UCSD-AML1 (cell line): Measurements from ENCODE around the gene USP36.

Source experiments
- DNase-seq: peaks from one replicate; lab custom pipeline; 2025; ENCODE audit not compliant: unreplicated experiment; lab: John Stamatoyannopoulos, UW

Gene USP36

DNA sequence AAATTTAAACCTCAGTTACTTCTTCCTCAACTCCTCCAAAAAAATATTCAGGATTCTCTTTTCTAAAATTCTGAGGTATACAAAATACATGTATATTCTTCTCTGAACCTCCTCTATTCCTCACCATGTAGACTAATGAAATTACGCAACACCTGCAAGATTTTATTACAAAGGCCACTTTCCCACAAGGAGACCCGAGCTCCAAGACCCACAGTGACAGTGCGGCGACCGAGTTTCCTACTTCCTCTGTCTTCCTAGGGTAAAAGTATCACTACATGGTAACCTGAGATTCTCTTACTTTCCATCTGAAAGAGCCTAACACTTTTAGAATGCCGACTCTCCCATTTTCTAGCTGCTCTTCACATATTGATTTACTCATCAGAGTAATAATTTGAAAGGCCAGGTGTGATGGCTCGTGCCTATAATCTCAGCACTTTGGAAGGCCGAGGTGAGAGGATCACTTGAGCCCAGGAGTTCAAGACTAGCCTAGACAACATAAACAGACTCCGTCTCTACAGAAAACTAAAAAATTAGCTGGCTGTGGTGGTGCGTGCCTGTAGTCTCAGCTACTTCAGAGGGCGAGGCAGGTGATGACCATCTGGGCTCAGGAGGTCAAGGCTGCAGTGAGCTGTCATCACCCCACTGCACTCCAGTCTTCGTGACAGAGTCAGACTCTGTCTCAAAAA lies 94.2 kb downstream of the USP36 start:
- DNase-seq = no peak
